ENCODE data around the gene ENOX1. TPM values are rescaled to one million over a fixed set of nuclear protein-coding genes. Genes with fewer than 3 reads are reported as not detected.
"Not testable (repeated sequence)": the region's sequence is repeated elsewhere in the genome, so short reads cannot be mapped to it uniquely, and the experiment has no call there.

Gene ENOX1
- total and polyA plus RNA-seq, 9 of the 15 experiments (the other 6 are each of a cell fraction or from before 2014, with no cell fraction given): not detected

DNA sequence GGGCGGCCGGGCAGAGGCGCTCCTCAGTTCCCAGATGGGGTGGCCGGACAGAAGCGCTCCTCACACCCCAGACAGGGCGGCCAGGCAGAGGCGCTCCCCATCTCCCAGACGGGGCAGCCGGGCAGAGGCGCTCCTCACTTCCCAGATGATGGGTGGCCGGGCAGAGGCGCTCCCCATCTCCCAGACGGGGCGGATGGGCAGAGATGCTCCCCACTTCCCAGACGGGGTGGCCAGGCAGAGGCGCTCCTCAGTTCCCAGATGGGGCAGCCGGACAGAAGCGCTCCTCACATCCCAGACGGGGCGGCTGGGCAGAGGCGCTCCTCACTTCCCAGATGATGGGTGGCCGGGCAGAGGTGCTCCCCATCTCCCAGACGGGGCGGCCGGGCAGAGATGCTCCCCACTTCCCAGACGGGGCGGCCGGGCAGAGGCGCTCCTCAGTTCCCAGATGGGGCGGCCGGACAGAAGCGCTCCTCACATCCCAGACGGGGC lies 370.8 kb downstream of the ENOX1 start:
- ATAC-seq; intact Hi-C loops (cut with micrococcal nuclease); H3K79me2 ChIP-seq (ENCODE audit: control insufficient read depth, insufficient read depth, low read length); H3K9me1 ChIP-seq (ENCODE audit: control insufficient read depth, insufficient read depth, low read length); H3K36me3 ChIP-seq (ENCODE audit: control insufficient read depth, insufficient read depth, low read length); H3K4me1 ChIP-seq (replicated peaks in 1 of 2; ENCODE audit: control insufficient read depth in 2 of 2, insufficient read depth in 2 of 2, low read length in 2 of 2); CTCF ChIA-PET (ENCODE audit: low intra/inter-chr PET ratio); FAIRE-seq; H3K9me3 ChIP-seq (replicated peaks; ENCODE audit: control insufficient read depth, insufficient read depth, low read depth, low read length); H3K4me3 ChIP-seq; H3K27me3 ChIP-seq (ENCODE audit: control insufficient read depth in 2 of 2, insufficient read depth in 2 of 2, low read length in 2 of 2); H3K27ac ChIP-seq (ENCODE audit: extremely low read depth, low read depth, low read length); H4K20me1 ChIP-seq (replicated peaks; ENCODE audit: control insufficient read depth, insufficient read depth, low read length); BruUV-seq (replicated peaks); POLR2A ChIA-PET; DNase-seq (ENCODE audit: extremely low read depth in 1 of 4, low spot score in 3 of 4); H2AFZ ChIP-seq (ENCODE audit: low read depth, low read length); H3K4me2 ChIP-seq (ENCODE audit: insufficient read depth, low read length); in situ Hi-C loops (cut with MboI); H3K9ac ChIP-seq (ENCODE audit: insufficient read depth in 1 of 2, low read depth in 2 of 2, low read length in 2 of 2): not testable (repeated sequence)
- WGBS (ENCODE audit: insufficient coverage, low coverage, missing lambda C conversion rate): 57% methylated on average over 8 of the region's 33 CpGs

DNA sequence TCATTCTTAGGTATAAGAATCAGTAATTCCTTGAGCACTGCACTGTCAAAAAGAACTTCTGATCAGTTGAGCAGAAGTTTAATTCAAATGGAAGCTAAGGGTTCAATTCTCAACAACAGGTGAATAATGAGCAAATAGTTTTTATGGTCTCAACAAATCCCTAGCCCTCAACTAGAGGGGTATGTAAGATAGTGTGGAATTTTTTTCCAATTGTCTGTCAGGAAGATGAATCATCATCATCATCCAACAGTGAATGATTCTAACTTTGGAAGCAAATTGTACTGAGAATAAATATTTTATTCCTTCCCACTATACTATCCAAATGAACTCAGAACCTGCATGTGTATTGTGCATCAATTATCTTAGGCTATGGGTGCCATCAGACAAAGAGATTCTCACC lies 372.7 kb downstream of the ENOX1 start:
- H3K27ac ChIP-seq (ENCODE audit: extremely low read depth, low read depth, low read length): no peak overlapping the region
- H2AFZ ChIP-seq (ENCODE audit: low read depth, low read length): no peak overlapping the region
- H3K9me3 ChIP-seq (replicated peaks; ENCODE audit: control insufficient read depth, insufficient read depth, low read depth, low read length): no peaks in the 10 kb centered on the region
- no peaks in the 10 kb centered on the region for H3K27me3 ChIP-seq (ENCODE audit: control insufficient read depth in 2 of 2, insufficient read depth in 2 of 2, low read length in 2 of 2)
- no peak overlapping the region for H3K4me2 ChIP-seq (ENCODE audit: insufficient read depth, low read length)
- no peaks in the 10 kb centered on the region for H3K9me1 ChIP-seq (ENCODE audit: control insufficient read depth, insufficient read depth, low read length)
- CTCF ChIA-PET (ENCODE audit: low intra/inter-chr PET ratio): no interaction called here
- H3K79me2 ChIP-seq (ENCODE audit: control insufficient read depth, insufficient read depth, low read length): no peaks in the 10 kb centered on the region
- no peak overlapping the region for H3K4me3 ChIP-seq
- ATAC-seq (no peak), DNase-seq (ENCODE audit: extremely low read depth in 1 of 4, low spot score in 3 of 4) (no peak), FAIRE-seq (no peak)
- POLR2A ChIA-PET: interaction anchor here (0.6 kb wide), 1 partner anchor 305 kb away, joined by 3 read pairs; no protein-coding TSS in a partner anchor
- no peak overlapping the region for H3K9ac ChIP-seq (ENCODE audit: insufficient read depth in 1 of 2, low read depth in 2 of 2, low read length in 2 of 2)
- H4K20me1 ChIP-seq (replicated peaks; ENCODE audit: control insufficient read depth, insufficient read depth, low read length): no peaks in the 10 kb centered on the region
- BruUV-seq (replicated peaks): no TSS peak
- H3K36me3 ChIP-seq (ENCODE audit: control insufficient read depth, insufficient read depth, low read length): no peaks in the 10 kb centered on the region
- no peaks in the 10 kb centered on the region for H3K4me1 ChIP-seq (replicated peaks in 1 of 2; ENCODE audit: control insufficient read depth in 2 of 2, insufficient read depth in 2 of 2, low read length in 2 of 2)
- intact Hi-C loops (cut with micrococcal nuclease): no loop called here
- in situ Hi-C loops (cut with MboI): no loop called here
- TF ChIP-seq MCM5 (IDR thresholded peaks at IDR 0.05; ENCODE audit: low read depth): no peak
- TF ChIP-seq GATAD2A (IDR thresholded peaks at IDR 0.05): no peak
- TF ChIP-seq ZNF436 (CRISPR knock-in tag; IDR thresholded peaks at IDR 0.05): no peak
- no peak for TF ChIP-seq TRIM28 (IDR thresholded peaks at IDR 0.05)
- no peak for TF ChIP-seq ZNF57 (CRISPR knock-in tag; IDR thresholded peaks at IDR 0.05)
- no peak for TF ChIP-seq ZNF431 (CRISPR knock-in tag; IDR thresholded peaks at IDR 0.05)
- TF ChIP-seq, protein P1, sequence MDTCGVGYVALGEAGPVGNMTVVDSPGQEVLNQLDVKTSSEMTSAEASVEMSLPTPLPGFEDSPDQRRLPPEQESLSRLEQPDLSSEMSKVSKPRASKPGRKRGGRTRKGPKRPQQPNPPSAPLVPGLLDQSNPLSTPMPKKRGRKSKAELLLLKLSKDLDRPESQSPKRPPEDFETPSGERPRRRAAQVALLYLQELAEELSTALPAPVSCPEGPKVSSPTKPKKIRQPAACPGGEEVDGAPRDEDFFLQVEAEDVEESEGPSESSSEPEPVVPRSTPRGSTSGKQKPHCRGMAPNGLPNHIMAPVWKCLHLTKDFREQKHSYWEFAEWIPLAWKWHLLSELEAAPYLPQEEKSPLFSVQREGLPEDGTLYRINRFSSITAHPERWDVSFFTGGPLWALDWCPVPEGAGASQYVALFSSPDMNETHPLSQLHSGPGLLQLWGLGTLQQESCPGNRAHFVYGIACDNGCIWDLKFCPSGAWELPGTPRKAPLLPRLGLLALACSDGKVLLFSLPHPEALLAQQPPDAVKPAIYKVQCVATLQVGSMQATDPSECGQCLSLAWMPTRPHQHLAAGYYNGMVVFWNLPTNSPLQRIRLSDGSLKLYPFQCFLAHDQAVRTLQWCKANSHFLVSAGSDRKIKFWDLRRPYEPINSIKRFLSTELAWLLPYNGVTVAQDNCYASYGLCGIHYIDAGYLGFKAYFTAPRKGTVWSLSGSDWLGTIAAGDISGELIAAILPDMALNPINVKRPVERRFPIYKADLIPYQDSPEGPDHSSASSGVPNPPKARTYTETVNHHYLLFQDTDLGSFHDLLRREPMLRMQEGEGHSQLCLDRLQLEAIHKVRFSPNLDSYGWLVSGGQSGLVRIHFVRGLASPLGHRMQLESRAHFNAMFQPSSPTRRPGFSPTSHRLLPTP (IDR thresholded peaks at IDR 0.05; ENCODE audit: borderline replicate concordance, extremely low read depth, insufficient read length): no peak
- TF ChIP-seq, protein P2, sequence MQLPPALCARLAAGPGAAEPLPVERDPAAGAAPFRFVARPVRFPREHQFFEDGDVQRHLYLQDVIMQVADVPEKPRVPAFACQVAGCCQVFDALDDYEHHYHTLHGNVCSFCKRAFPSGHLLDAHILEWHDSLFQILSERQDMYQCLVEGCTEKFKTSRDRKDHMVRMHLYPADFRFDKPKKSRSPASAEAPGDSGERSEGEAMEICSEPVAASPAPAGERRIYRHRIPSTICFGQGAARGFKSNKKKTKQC (CRISPR knock-in tag; IDR thresholded peaks at IDR 0.05): no peak
- no peak for TF ChIP-seq KAT2B (IDR thresholded peaks at IDR 0.05; ENCODE audit: low read depth, low read length)
- TF ChIP-seq, protein P3, sequence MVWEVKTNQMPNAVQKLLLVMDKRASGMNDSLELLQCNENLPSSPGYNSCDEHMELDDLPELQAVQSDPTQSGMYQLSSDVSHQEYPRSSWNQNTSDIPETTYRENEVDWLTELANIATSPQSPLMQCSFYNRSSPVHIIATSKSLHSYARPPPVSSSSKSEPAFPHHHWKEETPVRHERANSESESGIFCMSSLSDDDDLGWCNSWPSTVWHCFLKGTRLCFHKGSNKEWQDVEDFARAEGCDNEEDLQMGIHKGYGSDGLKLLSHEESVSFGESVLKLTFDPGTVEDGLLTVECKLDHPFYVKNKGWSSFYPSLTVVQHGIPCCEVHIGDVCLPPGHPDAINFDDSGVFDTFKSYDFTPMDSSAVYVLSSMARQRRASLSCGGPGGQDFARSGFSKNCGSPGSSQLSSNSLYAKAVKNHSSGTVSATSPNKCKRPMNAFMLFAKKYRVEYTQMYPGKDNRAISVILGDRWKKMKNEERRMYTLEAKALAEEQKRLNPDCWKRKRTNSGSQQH (CRISPR knock-in tag; IDR thresholded peaks at IDR 0.05): no peak
- no peak for TF ChIP-seq NUFIP1 (IDR thresholded peaks at IDR 0.05; ENCODE audit: partially characterized antibody)
- no peak for TF ChIP-seq ILF3 (IDR thresholded peaks at IDR 0.05; ENCODE audit: borderline replicate concordance)
